ENCODE data around the gene ADGRG6. TPM values are rescaled to one million over a fixed set of nuclear protein-coding genes. Genes with fewer than 3 reads are reported as not detected.

Gene ADGRG6
- total RNA-seq, 1 donor from 2014 or later, result 0.39 TPM

DNA sequence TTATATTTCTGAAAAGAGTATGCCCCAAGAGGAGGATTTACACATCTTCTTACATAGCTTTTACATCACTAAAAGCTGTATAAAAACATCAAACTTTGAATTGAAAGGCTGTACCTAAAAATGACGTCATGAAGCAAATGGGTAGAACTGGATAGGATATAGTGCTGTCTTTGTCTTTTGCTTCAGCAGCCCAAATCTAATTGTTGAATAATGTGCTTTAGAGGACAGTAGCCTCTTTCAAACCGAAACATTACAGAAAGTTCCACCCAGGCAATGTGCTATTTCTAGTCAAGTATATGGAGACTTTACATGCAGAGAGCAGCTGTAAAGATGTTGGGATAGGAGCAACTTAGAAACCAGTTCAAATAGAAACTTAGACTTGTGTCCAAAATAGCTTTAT is 51.9 kb downstream of the ADGRG6 start:
- Mint-ChIP-seq H3K27me3 (ENCODE audit: insufficient read depth, low read depth) (no peaks in the 10 kb centered on the region), H3K36me3 (no peaks in the 10 kb centered on the region), H3K9me3 (peaks cover 10% of the 10 kb centered on the region), H3K4me3 (no peak overlapping the region), H3K27ac (no peak overlapping the region), H3K4me1 (peaks cover 2% of the 10 kb centered on the region)
- H3F3A ChIP-seq (ENCODE audit: low read depth), result no peaks in the 10 kb centered on the region
- H3K4me1 ChIP-seq, result no peaks in the 10 kb centered on the region
- no peak overlapping the region for H3K4me2 ChIP-seq
- no peak overlapping the region for H3K9ac ChIP-seq
- TF ChIP-seq EZH2 (IDR thresholded peaks at IDR 0.05) (no peak), EZH2phosphoT487 (IDR thresholded peaks at IDR 0.05) (no peak)
- TF ChIP-seq, protein P1, sequence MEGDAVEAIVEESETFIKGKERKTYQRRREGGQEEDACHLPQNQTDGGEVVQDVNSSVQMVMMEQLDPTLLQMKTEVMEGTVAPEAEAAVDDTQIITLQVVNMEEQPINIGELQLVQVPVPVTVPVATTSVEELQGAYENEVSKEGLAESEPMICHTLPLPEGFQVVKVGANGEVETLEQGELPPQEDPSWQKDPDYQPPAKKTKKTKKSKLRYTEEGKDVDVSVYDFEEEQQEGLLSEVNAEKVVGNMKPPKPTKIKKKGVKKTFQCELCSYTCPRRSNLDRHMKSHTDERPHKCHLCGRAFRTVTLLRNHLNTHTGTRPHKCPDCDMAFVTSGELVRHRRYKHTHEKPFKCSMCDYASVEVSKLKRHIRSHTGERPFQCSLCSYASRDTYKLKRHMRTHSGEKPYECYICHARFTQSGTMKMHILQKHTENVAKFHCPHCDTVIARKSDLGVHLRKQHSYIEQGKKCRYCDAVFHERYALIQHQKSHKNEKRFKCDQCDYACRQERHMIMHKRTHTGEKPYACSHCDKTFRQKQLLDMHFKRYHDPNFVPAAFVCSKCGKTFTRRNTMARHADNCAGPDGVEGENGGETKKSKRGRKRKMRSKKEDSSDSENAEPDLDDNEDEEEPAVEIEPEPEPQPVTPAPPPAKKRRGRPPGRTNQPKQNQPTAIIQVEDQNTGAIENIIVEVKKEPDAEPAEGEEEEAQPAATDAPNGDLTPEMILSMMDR (IDR thresholded peaks at IDR 0.05), result no peak
- no peaks in the 10 kb centered on the region for H3K27me3 ChIP-seq
- no peaks in the 10 kb centered on the region for H3K79me2 ChIP-seq (ENCODE audit: low read depth)
- no peak for DNase-seq (ENCODE audit: low spot score)
- H3K9me3 ChIP-seq (ENCODE audit: low read depth), result no peaks in the 10 kb centered on the region
- H2AFZ ChIP-seq (replicated peaks), result no peak overlapping the region
- H3K4me3 ChIP-seq, result no peak overlapping the region
- no peaks in the 10 kb centered on the region for H3K36me3 ChIP-seq
- no peak overlapping the region for H3K27ac ChIP-seq
- no peaks in the 10 kb centered on the region for H4K20me1 ChIP-seq (ENCODE audit: low read depth)

DNA sequence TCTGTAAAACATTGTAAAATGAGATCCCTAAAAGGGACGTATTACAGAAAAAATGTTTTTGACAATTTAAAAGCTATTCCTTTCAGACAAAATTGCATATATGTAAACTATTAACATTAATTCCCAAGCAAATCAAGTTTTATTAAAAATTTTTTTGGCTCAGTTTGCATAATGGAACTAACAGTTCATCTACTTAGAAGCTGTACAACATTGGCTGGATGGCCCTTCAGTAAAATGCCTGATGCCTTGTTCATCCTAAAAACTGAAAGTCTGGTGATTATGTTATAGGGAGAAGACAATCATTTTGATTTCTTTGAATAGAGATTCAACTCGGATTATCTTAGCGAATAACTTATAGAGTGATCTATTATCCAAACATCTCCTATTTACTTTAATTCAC is 52.8 kb downstream of the ADGRG6 start:
- Histone ChIP-seq H3K27ac (no peak overlapping the region), H3F3A (ENCODE audit: low read depth) (no peaks in the 10 kb centered on the region), H4K20me1 (ENCODE audit: low read depth) (no peaks in the 10 kb centered on the region), H3K4me1 (no peaks in the 10 kb centered on the region), H3K36me3 (no peaks in the 10 kb centered on the region), H2AFZ (replicated peaks) (no peak overlapping the region), H3K79me2 (ENCODE audit: low read depth) (no peaks in the 10 kb centered on the region), H3K9me3 (ENCODE audit: low read depth) (no peaks in the 10 kb centered on the region), H3K4me2 (no peak overlapping the region), H3K4me3 (no peak overlapping the region), H3K9ac (no peak overlapping the region), H3K27me3 (no peaks in the 10 kb centered on the region)
- TF ChIP-seq EZH2phosphoT487 (IDR thresholded peaks at IDR 0.05), result no peak
- TF ChIP-seq, protein P1 (IDR thresholded peaks at IDR 0.05), result no peak
- no peak for TF ChIP-seq EZH2 (IDR thresholded peaks at IDR 0.05)
- H3K4me3 Mint-ChIP-seq, result no peak overlapping the region
- no peak for DNase-seq (ENCODE audit: low spot score)
- H3K27me3 Mint-ChIP-seq (ENCODE audit: insufficient read depth, low read depth), result no peaks in the 10 kb centered on the region
- peaks cover 10% of the 10 kb centered on the region for H3K9me3 Mint-ChIP-seq
- no peak overlapping the region for H3K27ac Mint-ChIP-seq
- no peaks in the 10 kb centered on the region for H3K36me3 Mint-ChIP-seq
- H3K4me1 Mint-ChIP-seq, result peaks cover 2% of the 10 kb centered on the region

DNA sequence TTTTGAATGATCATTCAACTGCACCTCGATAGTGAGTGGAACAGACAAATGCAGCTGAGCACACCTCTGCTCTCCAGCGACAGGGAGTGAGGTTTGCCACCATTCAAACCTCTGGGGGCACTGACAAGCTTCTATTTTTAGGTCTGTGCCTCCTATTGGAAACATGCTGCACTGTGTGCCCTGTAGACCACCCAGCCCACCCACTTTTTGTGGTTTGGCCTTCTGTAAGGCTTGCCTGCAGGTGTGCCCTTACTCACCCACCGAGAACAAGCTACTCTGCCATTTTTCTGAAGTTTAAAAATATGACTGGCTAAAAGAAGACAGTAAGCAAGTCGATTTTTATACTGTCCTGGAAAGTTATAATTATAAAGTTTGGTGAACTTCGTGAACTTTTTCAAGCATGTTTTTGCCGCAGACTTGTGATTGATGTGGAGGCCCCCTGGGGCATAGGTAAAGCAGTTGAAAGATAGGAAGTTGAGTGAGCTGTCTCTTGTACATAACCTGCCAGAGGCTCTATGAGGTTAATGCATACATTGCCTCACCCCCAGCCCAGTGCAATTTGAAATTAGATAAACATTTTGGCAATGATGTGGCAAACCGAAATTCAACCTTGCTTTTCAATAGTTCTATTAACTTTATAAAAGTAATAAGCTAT is 53.8 kb downstream of the ADGRG6 start:
- Mint-ChIP-seq H3K27me3 (ENCODE audit: insufficient read depth, low read depth) (no peaks in the 10 kb centered on the region), H3K27ac (no peak overlapping the region), H3K4me1 (peaks cover 2% of the 10 kb centered on the region), H3K36me3 (no peaks in the 10 kb centered on the region), H3K4me3 (no peak overlapping the region), H3K9me3 (peaks cover 9% of the 10 kb centered on the region)
- H3K4me1 ChIP-seq, result no peaks in the 10 kb centered on the region
- H3K36me3 ChIP-seq, result no peaks in the 10 kb centered on the region
- no peak for DNase-seq (ENCODE audit: low spot score)
- H3K9me3 ChIP-seq (ENCODE audit: low read depth), result no peaks in the 10 kb centered on the region
- H3K4me3 ChIP-seq, result no peak overlapping the region
- H3K4me2 ChIP-seq, result no peak overlapping the region
- TF ChIP-seq, protein P1 (IDR thresholded peaks at IDR 0.05), result no peak
- TF ChIP-seq EZH2 (IDR thresholded peaks at IDR 0.05), result no peak
- no peak for TF ChIP-seq EZH2phosphoT487 (IDR thresholded peaks at IDR 0.05)
- H3F3A ChIP-seq (ENCODE audit: low read depth), result no peaks in the 10 kb centered on the region
- H3K9ac ChIP-seq, result no peak overlapping the region
- no peak overlapping the region for H3K27ac ChIP-seq
- H4K20me1 ChIP-seq (ENCODE audit: low read depth), result no peaks in the 10 kb centered on the region
- H3K27me3 ChIP-seq, result no peaks in the 10 kb centered on the region
- H2AFZ ChIP-seq (replicated peaks), result no peak overlapping the region
- no peaks in the 10 kb centered on the region for H3K79me2 ChIP-seq (ENCODE audit: low read depth)
